ENCODE measurements around the gene FDPS.
A peak's percentile ranks its signal among the peaks of the same experiment; 100 is the strongest.
"Not testable (repeated sequence)": the region's sequence is repeated elsewhere in the genome, so short reads cannot be mapped to it uniquely, and the experiment has no call there.

The FDPS gene

DNA sequence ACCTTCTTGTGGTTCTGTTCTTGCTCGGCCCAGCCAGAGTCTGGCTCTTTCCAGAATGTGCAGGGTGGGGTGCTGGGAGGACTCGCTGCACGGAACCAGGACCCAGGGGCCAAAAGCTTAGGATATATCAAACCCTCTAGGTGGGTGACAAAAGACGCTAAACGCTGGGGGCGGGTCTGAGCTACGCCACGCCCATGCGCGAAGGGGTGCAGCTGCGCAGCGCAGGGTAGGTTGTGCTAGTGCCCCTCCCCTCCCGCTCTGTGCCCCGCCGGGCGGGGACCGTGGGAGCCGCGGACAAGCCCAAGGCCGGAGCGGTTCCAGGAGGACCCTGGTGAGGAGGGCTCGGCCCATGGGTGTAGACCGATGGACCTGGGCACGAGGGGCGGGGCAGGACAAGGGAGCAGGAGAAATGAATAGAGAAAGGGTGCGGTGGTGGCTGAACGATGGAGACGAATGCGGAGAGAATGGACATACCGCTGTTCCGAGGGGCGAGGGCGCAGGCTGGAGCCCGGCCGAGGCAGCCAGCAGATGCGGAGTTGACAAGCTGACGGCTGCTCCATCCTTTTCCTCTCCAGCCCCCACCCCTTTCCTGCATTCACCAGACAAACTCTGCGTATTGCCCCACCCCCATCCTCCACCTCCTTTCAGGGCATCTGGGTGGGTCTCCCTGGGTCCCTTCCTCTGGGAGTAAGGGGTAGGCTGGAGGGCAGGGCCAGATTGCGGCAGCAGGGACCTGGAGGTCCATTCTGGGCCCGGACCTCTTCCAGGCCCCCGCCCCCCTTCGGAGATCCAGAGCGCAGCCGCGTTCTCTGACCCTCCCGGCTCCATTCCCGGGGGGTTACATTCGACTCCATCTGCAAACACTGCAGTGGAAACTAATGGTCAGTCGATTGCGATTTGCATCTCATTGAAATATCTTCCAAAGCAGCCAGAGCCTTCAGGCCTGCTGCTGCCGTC, 12.3 kb downstream of the FDPS start, which contains the start of gene RUSC1:
Gene RUSC1, plus strand, starts transcription at position 234 of the 957 bp plus-strand sequence. CDS start 880 bp downstream, outside the sequence.
- DNase-seq = no peak

DNA sequence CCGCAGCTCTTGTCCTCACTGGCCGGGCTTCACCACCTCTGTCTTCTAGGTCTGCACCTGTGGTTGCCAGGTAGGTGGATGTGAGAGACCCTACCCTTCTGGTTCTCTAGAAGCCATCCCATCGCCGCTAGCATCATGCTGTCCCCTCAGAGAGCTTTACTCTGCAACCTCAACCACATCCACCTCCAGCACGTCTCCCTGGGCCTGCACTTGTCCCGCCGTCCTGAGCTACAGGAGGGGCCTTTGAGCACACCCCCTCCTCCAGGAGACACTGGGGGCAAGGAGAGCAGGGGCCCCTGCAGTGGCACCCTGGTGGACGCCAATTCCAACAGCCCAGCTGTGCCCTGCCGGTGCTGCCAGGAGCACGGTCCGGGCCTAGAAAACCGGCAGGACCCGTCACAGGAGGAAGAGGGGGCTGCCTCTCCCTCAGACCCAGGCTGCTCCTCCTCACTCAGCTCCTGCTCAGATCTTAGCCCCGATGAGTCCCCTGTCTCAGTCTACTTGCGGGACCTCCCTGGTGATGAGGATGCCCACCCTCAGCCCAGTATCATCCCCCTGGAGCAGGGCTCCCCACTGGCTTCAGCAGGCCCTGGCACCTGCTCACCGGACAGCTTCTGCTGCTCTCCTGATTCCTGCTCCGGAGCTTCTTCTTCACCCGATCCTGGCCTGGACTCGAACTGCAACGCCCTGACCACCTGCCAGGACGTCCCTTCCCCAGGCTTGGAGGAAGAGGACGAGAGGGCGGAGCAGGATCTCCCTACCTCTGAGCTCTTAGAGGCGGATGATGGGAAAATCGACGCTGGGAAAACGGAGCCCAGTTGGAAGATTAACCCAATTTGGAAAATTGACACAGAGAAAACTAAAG, 13.2 kb downstream of the FDPS start:
- DNase-seq = no peak

DNA sequence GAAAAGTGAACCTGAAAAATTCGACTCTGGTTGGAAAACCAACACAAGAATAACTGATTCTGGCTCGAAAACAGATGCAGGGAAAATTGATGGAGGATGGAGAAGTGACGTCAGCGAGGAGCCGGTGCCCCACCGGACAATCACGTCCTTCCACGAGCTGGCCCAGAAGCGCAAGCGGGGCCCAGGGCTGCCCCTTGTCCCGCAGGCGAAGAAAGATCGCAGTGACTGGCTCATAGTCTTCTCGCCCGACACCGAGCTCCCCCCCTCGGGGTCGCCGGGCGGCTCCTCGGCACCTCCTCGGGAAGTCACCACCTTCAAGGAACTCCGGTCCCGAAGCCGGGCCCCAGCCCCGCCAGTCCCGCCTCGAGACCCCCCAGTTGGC, 13.9 kb downstream of the FDPS start:
- no peak for DNase-seq

DNA sequence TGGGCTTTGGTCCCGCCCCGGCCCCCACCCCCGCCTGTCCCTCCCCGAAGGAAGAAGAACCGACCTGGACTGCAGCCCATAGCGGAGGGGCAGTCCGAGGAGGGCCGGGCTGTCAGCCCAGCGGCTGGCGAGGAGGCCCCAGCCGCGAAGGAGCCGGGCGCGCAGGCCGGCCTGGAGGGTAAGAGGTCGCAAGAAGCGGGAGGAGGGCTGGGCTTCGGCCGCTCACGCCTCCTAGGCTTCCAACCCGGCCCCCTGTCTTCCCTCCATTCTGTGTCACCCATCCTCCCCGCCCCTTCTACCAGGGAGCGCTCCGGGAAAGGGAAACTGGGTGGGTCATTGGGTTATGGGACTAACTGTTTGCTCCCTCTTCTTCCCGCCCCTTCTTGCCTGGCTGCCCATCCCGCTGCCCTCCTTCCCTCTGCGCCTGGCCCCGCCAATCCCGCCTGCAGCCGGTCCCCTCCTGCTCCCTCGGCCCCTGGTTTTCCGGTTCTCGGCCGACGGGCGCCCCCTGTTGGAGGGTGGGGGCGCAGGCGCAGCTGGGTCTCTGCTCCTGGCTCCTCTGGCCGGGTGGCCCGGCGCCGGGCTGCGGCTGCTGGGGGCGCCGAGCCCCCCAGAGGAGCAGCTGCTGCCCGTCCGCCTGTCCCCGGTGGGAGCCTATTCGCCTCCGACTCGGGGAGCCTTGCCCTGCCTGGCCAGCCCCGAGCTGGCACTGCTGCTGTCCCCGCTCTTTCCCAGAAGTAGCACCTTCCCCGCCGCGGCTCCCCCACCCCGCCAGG, 14.5 kb downstream of the FDPS start:
- peak; percentile 85 for DNase-seq

DNA sequence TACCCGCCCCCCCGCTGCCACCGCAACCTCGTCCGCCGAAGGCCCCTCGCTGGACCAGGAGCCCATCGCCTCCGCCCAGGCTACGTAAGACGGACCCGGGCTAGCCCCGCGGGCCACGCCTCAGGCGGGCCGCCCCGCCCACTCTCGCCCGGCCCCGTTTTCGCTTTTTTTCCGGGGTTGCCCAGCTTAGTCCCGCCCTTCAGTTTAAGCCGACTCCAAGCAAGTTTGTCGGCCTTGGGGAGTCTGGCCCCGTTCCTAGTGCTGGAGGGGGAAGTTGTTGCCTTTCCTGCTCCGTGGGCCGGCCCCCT, 15.0 kb downstream of the FDPS start:
- DNase-seq = peak; percentile 85

DNA sequence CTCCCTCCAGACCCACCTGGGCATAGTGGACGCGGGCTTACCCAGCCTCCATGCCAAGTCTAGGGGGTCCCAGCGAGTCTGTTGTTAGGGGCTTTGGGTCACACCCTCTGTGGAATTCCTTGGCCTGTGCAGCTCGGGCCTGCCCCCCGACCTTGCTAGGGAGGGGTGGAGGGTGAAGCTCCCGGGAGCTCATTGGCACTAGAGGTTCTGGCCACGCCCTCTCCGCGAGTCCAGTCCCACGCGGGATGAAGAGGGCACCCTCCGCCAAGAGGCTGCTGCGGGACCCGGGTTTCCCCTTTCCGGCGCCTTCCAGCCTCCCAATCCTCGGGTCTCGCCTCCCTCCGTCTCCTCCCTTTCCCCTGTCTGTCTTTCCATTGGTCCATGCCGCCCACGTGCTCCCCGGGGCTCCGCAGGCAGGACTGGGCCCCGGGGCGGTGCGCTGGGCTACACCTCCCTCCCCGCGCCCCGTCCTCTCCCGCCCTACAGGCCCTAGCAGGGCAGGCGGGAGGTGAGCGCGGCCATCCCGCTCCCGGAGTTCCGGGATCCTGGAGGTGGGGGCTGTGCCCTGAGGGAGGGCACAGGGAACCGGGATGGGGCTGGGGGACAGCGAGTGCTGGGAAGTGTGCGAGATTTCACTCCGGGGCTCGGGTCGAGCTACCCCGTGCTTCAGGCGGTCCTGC, 15.5 kb downstream of the FDPS start:
- DNase-seq = peak; percentile 96

DNA sequence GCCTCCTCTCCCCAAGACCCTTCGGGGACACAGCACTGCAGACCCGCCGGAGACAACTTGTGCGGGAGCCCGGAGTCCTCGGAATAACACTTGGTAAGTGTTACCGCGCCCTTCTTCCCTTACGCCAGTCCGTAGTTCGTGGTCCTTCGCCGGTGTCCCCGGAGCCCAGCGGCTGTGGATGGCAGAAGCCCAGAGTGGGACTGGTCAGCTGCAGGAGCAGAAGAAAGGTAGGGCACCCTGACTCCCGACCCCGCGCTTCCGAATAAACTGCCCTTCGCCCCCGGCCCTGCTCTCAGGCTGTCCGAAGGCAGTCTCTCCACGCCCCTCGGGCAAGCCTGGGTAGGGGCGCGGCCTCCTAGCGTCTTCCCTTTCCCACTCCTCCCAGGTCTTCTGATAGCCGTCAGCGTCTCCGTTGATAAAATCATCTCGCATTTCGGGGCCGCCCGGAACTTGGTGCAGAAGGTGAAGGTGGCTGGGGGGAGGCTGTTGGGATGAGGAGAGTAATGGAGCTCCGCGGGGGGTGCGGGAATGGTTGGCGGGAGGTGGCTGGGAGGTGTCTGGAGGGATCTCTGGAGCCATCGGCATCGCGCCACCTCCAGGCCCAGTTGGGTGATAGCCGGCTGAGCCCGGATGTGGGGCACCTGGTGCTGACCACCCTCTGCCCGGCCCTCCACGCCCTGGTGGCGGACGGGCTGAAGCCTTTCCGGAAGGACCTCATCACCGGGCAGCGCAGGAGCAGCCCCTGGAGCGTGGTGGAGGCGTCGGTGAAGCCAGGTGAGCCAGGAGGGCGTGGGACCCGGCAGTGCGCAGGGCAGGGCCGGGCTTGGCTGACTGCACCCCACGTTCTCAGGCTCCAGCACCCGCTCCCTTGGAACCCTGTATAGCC, 16.3 kb downstream of the FDPS start:
- DNase-seq = peak; percentile 19

DNA sequence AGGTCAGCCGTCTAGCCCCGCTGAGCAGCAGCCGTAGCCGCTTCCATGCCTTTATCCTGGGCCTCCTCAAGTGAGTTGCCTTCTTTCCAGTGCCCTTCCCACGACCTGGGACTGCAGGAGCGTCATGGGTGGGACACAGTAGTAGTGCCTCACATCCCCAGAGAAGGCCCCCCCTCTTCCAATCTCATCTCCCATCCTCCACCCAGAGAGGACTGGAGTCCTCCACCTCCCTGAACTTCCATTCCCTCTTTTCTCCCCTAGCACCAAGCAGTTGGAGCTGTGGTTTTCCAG, 16.9 kb downstream of the FDPS start:
- no peak for DNase-seq

DNA sequence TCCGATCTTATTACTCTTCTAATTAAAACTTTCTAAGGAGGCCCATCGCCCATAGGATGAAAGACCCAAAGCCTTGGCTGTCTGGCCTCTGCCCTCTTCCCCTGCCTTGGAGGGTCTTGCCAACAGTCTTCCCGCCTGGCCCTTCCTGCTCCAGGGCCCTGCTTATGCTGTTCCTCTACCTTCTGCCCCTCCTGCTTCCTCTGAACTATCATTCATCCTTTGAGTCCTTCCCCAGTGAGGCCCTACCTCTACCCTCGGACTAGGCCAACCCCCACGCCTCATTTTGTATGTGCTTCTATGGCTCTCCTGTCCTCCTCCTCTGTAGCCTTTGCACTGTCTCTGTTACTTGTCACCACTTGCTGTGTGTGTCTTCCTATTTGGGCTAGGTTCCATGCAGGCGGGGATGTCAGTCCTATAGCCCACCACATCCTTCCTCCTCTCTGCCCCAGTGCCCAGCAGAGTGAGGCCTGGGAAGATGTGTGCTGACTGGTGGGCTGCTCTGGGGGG, 17.4 kb downstream of the FDPS start:
- DNase-seq = no peak

DNA sequence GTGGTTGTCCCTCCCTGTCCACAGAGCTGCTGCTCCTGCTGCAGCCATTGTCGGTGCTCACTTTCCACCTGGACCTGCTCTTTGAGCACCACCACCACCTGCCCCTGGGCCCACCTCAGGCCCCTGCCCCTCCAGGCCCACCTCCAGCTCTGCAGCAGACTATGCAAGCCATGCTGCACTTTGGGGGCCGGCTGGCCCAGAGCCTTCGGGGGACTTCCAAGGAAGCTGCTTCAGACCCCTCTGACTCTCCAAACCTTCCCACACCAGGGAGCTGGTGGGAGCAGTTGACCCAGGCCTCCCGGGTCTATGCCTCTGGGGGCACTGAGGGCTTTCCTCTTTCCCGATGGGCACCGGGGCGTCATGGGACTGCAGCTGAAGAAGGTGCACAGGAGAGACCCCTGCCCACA, 18.0 kb downstream of the FDPS start:
- DNase-seq = no peak

DNA sequence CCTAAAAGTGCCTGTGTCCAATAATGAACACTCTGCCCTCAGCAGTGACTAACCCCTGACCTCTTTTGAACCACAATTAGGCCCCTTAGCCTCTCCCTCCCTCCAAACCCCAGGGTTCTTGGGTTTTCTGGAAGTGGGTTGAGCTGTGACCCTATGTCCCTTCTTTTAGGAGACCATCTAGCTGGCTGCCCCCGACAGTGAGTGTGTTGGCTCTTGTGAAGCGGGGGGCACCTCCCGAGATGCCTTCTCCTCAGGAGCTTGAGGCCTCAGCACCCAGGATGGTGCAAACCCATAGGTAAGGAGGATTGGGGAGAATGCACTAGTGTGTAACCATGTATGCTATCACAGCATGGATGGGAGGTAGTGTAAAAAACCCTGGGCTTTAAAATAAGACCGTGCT, 19.3 kb downstream of the FDPS start:
- DNase-seq = no peak

DNA sequence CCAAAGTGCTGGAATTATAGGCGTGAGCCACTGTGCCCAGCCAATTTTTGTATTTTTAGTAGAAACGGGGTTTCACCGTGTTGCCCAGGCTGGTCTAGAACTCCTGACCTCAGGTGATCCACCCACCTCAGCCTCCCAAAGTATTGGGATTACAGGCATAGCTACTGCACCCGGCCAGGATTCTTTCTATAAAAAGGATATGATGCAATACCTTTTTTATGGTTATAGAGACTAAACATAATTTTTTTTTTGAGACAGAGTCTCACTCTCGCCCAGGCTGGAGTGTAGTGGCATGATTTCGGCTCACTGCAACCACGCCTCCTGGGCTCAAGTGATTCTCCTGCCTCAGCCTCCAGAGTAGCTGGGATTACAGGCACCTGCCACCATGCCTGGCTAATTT, 20.2 kb downstream of the FDPS start:
- DNase-seq = not testable (repeated sequence)

DNA sequence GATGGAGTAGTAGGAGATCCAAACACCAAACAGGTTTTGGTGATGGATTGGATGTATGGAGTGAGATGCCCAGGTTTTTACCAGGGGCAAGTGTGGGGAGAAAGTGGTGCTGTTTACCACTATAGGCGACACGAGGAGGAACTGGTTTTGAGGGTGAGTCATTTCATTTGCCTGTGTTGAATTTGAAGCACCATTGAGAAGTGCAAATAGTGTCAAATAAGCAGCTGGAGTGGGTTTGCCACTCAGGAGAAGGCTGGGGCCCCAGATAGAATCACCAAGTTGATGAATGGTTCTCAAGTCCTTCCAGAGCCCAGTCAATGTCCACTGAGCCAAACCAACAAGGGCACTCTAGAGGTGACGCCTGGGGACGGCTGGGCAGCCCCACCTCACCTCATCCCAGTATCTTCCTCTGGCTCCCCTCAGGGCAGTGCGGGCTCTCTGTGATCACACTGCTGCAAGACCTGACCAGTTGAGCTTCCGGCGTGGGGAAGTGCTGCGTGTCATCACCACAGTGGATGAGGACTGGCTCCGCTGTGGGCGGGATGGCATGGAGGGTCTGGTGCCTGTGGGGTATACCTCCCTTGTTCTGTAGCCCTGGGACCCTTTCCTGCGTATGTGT, 21.4 kb downstream of the FDPS start:
- DNase-seq = no peak

DNA sequence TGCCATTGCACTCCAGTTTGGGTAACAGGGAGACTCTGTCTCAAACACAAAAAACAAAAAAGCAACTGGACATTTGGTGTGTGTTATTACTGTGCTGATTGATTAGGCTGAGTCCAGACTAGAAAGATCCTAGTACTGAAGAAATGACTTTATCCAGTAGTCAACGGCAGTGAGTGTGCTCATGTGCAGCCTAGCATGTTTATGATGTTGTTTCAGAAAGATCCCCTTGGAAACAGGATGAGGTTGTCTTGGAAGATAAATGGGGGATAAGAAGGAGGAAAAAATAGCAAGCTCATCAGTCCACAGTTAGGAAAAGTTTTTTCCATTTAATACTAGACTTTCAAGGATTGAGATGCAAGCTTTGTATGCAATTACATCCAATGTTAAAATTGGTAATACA, 26.3 kb downstream of the FDPS start:
- no peak for DNase-seq

DNA sequence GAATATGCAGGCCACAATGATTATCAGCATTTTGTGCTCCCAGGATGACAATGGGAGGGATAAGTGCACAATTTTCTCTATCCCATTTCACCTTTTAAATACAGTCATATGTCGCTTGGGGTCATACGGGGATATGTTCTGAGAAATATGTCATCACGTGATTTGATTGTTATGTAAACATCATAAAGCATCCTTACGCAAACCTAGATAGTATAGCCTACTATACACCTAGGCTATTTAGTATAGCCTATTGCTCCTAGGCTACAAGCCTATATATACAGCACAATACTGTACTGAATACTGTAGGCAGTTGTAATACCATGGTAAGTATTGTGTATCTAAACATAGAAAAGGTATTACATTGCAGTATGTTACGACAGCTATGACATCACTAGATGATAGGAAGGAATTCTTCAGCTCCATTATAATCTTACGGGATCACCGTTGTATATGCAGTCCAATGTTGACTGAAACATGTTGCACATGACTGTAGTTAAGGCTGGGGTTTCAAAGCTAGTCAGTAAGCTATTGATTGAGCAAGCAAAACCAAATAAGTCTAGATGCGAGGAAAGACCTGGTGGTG, 30.9 kb downstream of the FDPS start:
- no peak for DNase-seq

DNA sequence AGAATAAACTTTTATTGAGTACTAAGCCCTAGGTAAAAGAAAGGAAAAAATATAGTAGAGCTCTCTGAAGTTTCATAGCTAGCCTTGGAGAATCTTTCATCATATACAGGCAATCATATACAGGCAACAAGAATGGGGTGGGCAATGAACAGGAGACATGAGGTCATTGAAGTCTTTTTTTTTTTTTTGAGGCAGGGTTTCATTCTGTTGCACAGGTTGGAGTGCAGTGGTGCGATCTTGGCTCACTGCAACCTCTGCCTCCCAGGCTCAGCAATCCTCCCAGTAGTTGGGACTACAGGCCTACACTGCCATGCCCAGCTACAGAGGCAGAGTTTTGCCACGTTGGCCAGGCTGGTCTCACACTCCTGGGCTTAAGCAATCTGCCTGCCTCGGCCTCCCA, 34.2 kb downstream of the FDPS start:
- DNase-seq = no peak

DNA sequence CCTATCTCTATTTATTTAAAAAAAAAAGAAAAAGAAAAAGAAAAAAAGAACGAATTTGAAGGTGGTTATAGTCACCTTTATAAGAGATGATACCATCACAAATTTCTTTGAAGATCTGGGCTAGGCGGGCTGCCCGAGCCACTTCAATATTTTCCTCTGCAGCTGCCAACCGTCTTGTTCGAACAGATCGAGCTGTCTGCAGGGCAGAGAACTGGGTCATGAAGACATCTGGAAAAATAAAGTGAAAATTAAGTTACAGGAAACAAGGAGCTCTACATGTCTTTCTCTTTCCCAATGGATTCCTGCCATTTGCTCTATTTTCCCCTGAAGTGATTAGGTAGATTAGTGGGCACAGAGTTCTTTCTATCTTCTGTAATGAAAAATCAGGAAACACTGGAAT, 44.0 kb downstream of the FDPS start:
- no peak for DNase-seq

DNA sequence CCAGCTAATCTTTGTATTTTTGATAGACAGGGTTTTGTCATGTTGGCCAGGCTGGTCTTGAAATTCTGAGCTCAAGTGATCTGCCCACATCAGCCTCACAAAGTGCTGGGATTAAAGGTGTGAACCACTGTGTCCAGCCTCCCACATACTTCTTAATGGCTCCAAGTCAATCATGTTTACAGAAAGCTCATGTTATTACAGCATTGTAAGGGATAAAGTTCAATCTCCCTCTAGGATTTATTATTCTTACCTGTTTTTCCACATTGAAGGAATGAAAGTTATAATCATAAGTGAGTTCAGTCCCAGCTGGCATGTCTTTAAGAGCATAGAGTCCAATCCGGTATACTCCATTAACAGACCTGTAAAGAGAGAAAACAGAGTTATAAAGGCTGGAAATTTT, 51.4 kb downstream of the FDPS start:
- DNase-seq = no peak

Data from NCI-H446 treated with DMSO at 0.1 percent for 48 hours (cell line).